Neural cell (in vitro differentiated cells): Measurements from ENCODE around the gene CRY2.

Experiments
- CTCF ChIP-seq: fragments of 450-650 bp; IDR thresholded peaks from 2 replicates; pipeline ENCODE4 v1.5.1; 2014; ENCODE audit warnings: antibody characterized with exemption, mild to moderate bottlenecking, moderate library complexity; ENCODE audit not compliant: poor library complexity, severe bottlenecking
- EP300 ChIP-seq: fragments of 450-650 bp; conservative IDR thresholded peaks from 2 replicates; pipeline ENCODE4 v1.6.1; 2014; ENCODE audit warnings: antibody characterized with exemption, mild to moderate bottlenecking, moderate library complexity; ENCODE audit not compliant: poor library complexity, severe bottlenecking
- EZH2 ChIP-seq: fragments of 200-600, 300-800 bp; shearing (Covaris generic), sonication (generic); IDR thresholded peaks from 2 replicates; pipeline ENCODE4 v1.6.1; 2014; ENCODE audit warnings: antibody characterized with exemption, low read length, borderline replicate concordance, mild to moderate bottlenecking; ENCODE audit not compliant: insufficient read depth, poor library complexity, severe bottlenecking
- POLR2AphosphoS5 ChIP-seq: IDR thresholded peaks from 2 replicates; pipeline ENCODE4 v1.6.1; 2012
- RAD21 ChIP-seq: fragments of 450-650 bp; conservative IDR thresholded peaks from 2 replicates; pipeline ENCODE4 v1.6.1; 2014; ENCODE audit warnings: antibody characterized with exemption, mild to moderate bottlenecking, moderate library complexity
- REST ChIP-seq: IDR thresholded peaks from 2 replicates; pipeline ENCODE4 v1.6.1; 2012; ENCODE audit warnings: borderline replicate concordance
- SMC3 ChIP-seq: fragments of 450-650 bp; conservative IDR thresholded peaks from 2 replicates; pipeline ENCODE4 v1.6.1; 2014; ENCODE audit warnings: antibody characterized with exemption, mild to moderate bottlenecking, moderate library complexity; ENCODE audit not compliant: poor library complexity
- TAF1 ChIP-seq: IDR thresholded peaks from 2 replicates; pipeline ENCODE4 v1.6.1; 2012; ENCODE audit warnings: low read depth

DNA sequence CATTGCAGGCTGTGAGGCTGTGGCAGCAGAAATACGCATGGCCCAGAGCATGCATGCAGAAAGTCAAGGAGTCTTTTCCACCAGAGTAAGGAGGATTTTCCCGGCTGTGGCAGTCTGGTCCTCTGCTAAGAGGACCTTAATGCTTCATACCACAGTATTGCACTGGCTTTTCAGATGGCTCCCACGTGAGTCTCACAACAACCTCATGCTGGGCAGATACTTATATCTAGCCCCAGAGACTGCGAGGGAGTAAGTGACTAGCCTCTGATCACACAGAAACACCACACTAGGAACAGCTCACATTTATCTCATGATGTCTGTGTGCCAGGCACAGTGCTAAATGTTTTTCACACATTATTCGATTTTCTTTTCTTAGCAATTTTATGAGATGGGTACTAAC lies 8.0 kb downstream of the CRY2 start:
- TF ChIP-seq EZH2: no peak
- no peak for TF ChIP-seq RAD21
- TF ChIP-seq POLR2AphosphoS5: no peak
- TF ChIP-seq EP300: no peak
- no peak for TF ChIP-seq CTCF
- no peak for TF ChIP-seq REST
- no peak for TF ChIP-seq TAF1
- no peak for TF ChIP-seq SMC3
